HepG2 (cell line): ENCODE data around the gene POGLUT2. TPM values are rescaled to one million over a fixed set of nuclear protein-coding genes. Genes with fewer than 3 reads are reported as not detected.

Source experiments
- AHR ChIP-seq: IDR thresholded peaks from 2 replicates; pipeline ENCODE4 v1.6.1; 2018; ENCODE audit warnings: missing genetic modification reagents, missing compliant biosample characterization
- ATF7-NPFF ChIP-seq: sonication (generic); formaldehyde crosslinking; IDR thresholded peaks from 2 replicates; pipeline ENCODE4 v1.8.1; 2023; ENCODE audit warnings: mild to moderate bottlenecking, low read depth, missing genetic modification reagents, moderate library complexity
- CBX1 ChIP-seq: IDR thresholded peaks from one replicate; pipeline ENCODE4 v1.6.1; 2016; ENCODE audit warnings: antibody characterized with exemption, low read depth
- FOXK2 ChIP-seq: fragments of 450-650 bp; IDR thresholded peaks from 2 replicates; pipeline ENCODE4 v1.6.1; 2016
- IRX3 ChIP-seq: sonication (generic); formaldehyde crosslinking; IDR thresholded peaks from 2 replicates; pipeline ENCODE4 v1.8.1; 2023; ENCODE audit warnings: mild to moderate bottlenecking, low read depth, missing genetic modification reagents, borderline replicate concordance
- LCORL ChIP-seq, 2 experiments: fragments of 450-650 bp in 1 of 2; sonication (generic) in 1 of 2; formaldehyde crosslinking in 1 of 2; IDR thresholded peaks; 2 replicates each; pipeline versions ENCODE4 v1.5.0 to v1.6.1; 2017 to 2020; ENCODE audit warnings: antibody characterized with exemption in 1 of 2, missing genetic modification reagents in 1 of 2
- PTBP1 ChIP-seq: fragments of 200-400 bp; formaldehyde crosslinking; IDR thresholded peaks from 2 replicates; pipeline ENCODE4 v1.6.1; 2018; ENCODE audit warnings: low read length, low read depth; ENCODE audit not compliant: poor library complexity, severe bottlenecking
- RARA ChIP-seq: IDR thresholded peaks from 2 replicates; pipeline ENCODE4 v1.6.1; 2016; ENCODE audit warnings: missing genetic modification reagents, missing compliant biosample characterization
- USF2 ChIP-seq, 2 experiments: sonication (generic) in 1 of 2; formaldehyde crosslinking in 1 of 2; IDR thresholded peaks; 2 replicates each; pipeline versions ENCODE4 v1.5.1 to v1.6.1; 2011 to 2020; ENCODE audit warnings: borderline replicate concordance in 1 of 2, low read depth in 1 of 2, low read length in 1 of 2, mild to moderate bottlenecking in 1 of 2, missing genetic modification reagents in 1 of 2, moderate library complexity in 1 of 2
- ZMAT5 ChIP-seq: sonication (generic); formaldehyde crosslinking; IDR thresholded peaks from 2 replicates; pipeline ENCODE4 v1.5.0; 2020; ENCODE audit warnings: mild to moderate bottlenecking, low read depth, missing genetic modification reagents, borderline replicate concordance
- ZNF121 ChIP-seq: sonication (generic); formaldehyde crosslinking; IDR thresholded peaks from 2 replicates; pipeline ENCODE4 v1.5.0; 2020; ENCODE audit warnings: mild to moderate bottlenecking, missing genetic modification reagents
- ZNF558 ChIP-seq: sonication (generic); formaldehyde crosslinking; IDR thresholded peaks from 2 replicates; pipeline ENCODE4 v1.9.0; 2022; ENCODE audit warnings: mild to moderate bottlenecking, missing genetic modification reagents, borderline replicate concordance
- ZNF607 ChIP-seq: sonication (generic); formaldehyde crosslinking; IDR thresholded peaks from 2 replicates; pipeline ENCODE4 v1.5.1; 2020; ENCODE audit warnings: missing genetic modification reagents, mild to moderate bottlenecking, borderline replicate concordance
- ZNF7 ChIP-seq: IDR thresholded peaks from 2 replicates; pipeline ENCODE4 v1.6.1; 2016; ENCODE audit warnings: missing biosample characterization, missing genetic modification reagents
- ZNF749 ChIP-seq: sonication (generic); formaldehyde crosslinking; IDR thresholded peaks from 2 replicates; pipeline ENCODE4 v1.8.0; 2022; ENCODE audit warnings: mild to moderate bottlenecking, missing genetic modification reagents, moderate library complexity, borderline replicate concordance
- polyA plus RNA-seq, 8 experiments: library from polyadenylated mRNA; depleted of rRNA in 3 of 8; stranded (reverse) in 7 of 8; unstranded in 1 of 8; fragments of >200 nt; fragmentation: Illumina TruSeq in 4 of 8; extraction: Trizol in 4 of 8; gene quantifications; 2 replicates each; pipeline versions ENCODE4 v1.2.1 to v1.2.3, GENCODE V29; 2011 to 2016; ENCODE audit warnings: low read depth in 4 of 8, missing spikeins in 1 of 8, mixed read lengths in 1 of 8; ENCODE audit not compliant: insufficient read depth in 1 of 8
- total RNA-seq, 5 experiments: library from RNA; depleted of rRNA; stranded (reverse); fragments of >200 nt; fragmentation: Illumina TruSeq; extraction: Trizol; gene quantifications; 2 replicates each; pipeline ENCODE4 v1.2.3, GENCODE V29; 2016; ENCODE audit warnings: low read depth in 1 of 5
- TF ChIP-seq, protein P1 (sequence below): IDR thresholded peaks from 2 replicates; pipeline ENCODE4 v1.6.1; 2016; ENCODE audit warnings: missing compliant biosample characterization, missing genetic modification reagents, borderline replicate concordance
- TF ChIP-seq, protein P2 (sequence below): sonication (generic); formaldehyde crosslinking; IDR thresholded peaks from 2 replicates; pipeline ENCODE4 v1.4.0; 2020; ENCODE audit warnings: mild to moderate bottlenecking, missing genetic modification reagents
- TF ChIP-seq, protein P3 (sequence below): IDR thresholded peaks from 2 replicates; pipeline ENCODE4 v1.6.1; 2016; ENCODE audit warnings: control low read depth

The POGLUT2 gene
- total and polyA plus RNA-seq, 2 of the 13 experiments (the other 11 are each of a cell fraction or from before 2014, with no cell fraction given): 18.0 to 26.1 TPM

- TF ChIP-seq, protein P1, sequence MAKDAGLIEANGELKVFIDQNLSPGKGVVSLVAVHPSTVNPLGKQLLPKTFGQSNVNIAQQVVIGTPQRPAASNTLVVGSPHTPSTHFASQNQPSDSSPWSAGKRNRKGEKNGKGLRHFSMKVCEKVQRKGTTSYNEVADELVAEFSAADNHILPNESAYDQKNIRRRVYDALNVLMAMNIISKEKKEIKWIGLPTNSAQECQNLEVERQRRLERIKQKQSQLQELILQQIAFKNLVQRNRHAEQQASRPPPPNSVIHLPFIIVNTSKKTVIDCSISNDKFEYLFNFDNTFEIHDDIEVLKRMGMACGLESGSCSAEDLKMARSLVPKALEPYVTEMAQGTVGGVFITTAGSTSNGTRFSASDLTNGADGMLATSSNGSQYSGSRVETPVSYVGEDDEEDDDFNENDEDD (CRISPR knock-in tag): peak; percentile 95
- no peak for TF ChIP-seq AHR (CRISPR knock-in tag)
- peak; percentile 72 for TF ChIP-seq IRX3 (CRISPR knock-in tag)
- TF ChIP-seq ZNF558 (CRISPR knock-in tag): peak; percentile 87; the same call in 1 of the 2 replicates
- peak; percentile 75; the same call in 1 of the 2 replicates for TF ChIP-seq ATF7-NPFF (CRISPR knock-in tag)
- TF ChIP-seq, protein P2, sequence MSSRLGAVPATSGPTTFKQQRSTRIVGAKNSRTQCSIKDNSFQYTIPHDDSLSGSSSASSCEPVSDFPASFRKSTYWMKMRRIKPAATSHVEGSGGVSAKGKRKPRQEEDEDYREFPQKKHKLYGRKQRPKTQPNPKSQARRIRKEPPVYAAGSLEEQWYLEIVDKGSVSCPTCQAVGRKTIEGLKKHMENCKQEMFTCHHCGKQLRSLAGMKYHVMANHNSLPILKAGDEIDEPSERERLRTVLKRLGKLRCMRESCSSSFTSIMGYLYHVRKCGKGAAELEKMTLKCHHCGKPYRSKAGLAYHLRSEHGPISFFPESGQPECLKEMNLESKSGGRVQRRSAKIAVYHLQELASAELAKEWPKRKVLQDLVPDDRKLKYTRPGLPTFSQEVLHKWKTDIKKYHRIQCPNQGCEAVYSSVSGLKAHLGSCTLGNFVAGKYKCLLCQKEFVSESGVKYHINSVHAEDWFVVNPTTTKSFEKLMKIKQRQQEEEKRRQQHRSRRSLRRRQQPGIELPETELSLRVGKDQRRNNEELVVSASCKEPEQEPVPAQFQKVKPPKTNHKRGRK (CRISPR knock-in tag): 0 out of 2 replicates have a peak, but pooled peaks have one; percentile 41
- no peak for TF ChIP-seq ZNF121 (CRISPR knock-in tag)
- no peak for TF ChIP-seq PTBP1
- TF ChIP-seq RARA: no peak
- no peak for TF ChIP-seq USF2 (IDR thresholded peaks at IDR 0.05; ENCODE audit: low read depth, low read length)
- TF ChIP-seq USF2 (CRISPR knock-in tag; IDR thresholded peaks at IDR 0.05; ENCODE audit: borderline replicate concordance): peak; percentile 43; the same call in 1 of the 2 replicates
- no peak for TF ChIP-seq LCORL (IDR thresholded peaks at IDR 0.05)
- TF ChIP-seq LCORL (CRISPR knock-in tag; IDR thresholded peaks at IDR 0.05): peak; percentile 95
- no peak for TF ChIP-seq ZNF7 (CRISPR knock-in tag)
- TF ChIP-seq ZNF749 (CRISPR knock-in tag): no peak; the same call in 1 of the 2 replicates
- TF ChIP-seq, protein P3, sequence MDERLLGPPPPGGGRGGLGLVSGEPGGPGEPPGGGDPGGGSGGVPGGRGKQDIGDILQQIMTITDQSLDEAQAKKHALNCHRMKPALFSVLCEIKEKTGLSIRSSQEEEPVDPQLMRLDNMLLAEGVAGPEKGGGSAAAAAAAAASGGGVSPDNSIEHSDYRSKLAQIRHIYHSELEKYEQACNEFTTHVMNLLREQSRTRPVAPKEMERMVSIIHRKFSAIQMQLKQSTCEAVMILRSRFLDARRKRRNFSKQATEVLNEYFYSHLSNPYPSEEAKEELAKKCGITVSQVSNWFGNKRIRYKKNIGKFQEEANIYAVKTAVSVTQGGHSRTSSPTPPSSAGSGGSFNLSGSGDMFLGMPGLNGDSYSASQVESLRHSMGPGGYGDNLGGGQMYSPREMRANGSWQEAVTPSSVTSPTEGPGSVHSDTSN (CRISPR knock-in tag): no peak
- peak; percentile 90 for TF ChIP-seq CBX1
- TF ChIP-seq ZNF607 (CRISPR knock-in tag): peak; percentile 94
- TF ChIP-seq FOXK2: peak; percentile 53; the same call in 1 of the 2 replicates
- TF ChIP-seq ZMAT5 (CRISPR knock-in tag): no peak
Observed at GRCh38 chr13:102845630-102846260, 47.0 kb upstream of the POGLUT2 start, which contains the start of gene ERCC5 (continued).
